IPS-NIHi11 (cell line): ENCODE measurements around the gene NR2F2.

Source experiments
- DNase-seq: peaks from one replicate; pipeline ENCODE4 v3.0.0; 2012; ENCODE audit warnings: mixed read lengths, low spot score

Gene NR2F2

DNA sequence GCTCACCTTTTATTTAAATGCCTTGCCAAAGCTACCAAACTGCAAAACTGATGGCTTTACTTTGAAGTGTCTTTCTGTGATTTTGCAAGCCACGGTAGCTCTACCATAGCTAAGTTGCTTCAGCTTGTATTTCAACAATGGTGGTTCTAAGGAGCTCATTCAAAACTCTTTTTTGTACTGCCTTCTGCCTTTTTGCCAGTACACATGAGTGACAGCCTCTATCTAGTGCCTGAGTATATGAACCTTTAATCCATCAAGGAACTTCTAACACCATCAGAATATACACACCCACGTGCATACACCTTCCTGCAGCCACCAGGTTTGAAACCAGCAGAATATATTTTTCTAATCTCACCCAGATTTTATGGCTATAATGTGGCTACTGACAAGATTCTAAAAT, 10.4 kb upstream of the NR2F2 start:
- no peak for DNase-seq

DNA sequence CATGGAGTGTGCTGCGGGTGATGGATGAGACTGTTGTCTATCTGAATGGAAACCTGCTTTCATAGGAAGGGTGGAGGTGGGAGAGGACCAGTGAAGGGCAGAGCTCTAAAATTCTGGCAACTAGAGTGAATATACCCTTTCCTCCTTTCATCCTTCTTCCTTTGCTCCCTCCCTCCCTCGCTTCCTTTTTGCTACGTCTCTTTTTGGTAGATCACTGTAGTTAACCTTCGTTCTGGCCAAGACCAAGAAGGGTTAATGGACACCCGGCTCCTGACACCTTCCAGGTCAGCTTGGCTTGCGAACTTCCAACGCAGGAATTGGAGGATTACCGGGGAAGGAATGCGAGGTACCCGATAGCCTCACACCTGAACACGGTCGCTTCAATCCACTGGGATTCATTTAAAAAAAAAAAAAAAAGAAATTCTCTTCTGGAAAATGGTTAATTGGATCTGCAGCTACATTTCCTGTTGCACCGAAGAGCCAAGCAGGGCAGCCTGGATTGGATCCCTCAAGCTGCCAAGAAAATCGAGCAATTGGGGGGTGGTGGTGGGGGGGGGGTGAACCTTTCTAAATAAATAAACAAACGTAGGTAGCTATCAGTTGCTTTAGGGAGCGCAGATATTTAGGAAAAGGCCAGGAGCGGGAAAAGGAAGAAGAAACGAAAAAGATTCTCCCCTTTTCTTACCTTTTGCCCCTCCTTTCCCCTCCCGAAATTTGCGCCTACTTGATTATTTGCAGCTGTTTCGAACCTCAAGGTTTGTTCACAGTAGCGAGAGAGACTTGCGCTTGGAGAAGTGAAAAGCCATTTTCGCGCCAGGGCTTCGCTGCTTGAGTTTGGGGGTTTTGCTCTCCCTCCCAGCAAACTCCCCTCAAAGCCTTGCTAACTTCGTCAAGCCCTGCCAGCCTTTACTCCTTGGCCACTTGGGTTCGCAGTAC, 9.5 kb upstream of the NR2F2 start:
- no peak for DNase-seq

DNA sequence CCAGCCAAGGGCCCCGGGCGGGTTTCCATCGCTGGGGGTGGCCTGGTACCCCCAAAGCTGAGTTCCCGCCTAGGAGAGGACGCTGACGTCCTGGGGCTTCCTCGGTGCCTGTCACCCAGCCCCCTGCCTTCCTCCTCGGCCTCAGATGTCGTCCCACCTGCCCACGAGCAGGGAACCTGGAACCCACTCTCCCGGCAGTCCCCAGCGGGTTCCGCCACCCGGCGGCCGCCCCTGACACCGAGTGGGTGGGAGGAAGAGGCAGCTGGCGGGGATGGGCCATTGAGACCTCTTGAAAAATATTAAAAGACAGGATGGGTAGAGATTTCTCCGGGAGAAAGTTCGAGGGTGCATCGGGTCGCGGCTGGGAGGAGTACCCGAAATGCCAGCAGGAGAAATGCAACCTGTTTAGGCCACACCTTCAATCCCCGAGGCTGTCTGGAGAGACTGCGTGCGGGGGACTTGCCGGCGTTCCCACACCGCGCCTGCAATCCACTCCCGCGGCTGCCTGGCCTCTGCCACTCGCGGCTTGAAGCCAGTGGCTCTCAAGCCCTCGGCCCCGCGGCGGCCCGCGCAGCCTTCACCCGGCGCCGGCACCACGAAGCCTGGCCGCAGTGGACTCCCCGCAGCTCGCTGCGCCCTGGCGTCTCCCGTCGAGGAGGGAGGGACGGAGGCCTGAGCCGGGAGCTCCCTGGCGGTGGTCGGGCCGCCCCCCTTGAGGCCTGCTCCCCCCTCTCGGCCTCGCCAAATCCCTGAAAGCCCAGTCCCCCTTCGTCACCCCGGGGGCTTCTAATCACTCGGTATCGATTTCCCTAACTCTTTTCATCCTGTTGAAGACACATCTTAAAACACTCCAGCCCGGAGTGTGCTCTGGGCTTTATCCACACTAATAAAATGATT, 8.6 kb upstream of the NR2F2 start:
- DNase-seq = no peak

DNA sequence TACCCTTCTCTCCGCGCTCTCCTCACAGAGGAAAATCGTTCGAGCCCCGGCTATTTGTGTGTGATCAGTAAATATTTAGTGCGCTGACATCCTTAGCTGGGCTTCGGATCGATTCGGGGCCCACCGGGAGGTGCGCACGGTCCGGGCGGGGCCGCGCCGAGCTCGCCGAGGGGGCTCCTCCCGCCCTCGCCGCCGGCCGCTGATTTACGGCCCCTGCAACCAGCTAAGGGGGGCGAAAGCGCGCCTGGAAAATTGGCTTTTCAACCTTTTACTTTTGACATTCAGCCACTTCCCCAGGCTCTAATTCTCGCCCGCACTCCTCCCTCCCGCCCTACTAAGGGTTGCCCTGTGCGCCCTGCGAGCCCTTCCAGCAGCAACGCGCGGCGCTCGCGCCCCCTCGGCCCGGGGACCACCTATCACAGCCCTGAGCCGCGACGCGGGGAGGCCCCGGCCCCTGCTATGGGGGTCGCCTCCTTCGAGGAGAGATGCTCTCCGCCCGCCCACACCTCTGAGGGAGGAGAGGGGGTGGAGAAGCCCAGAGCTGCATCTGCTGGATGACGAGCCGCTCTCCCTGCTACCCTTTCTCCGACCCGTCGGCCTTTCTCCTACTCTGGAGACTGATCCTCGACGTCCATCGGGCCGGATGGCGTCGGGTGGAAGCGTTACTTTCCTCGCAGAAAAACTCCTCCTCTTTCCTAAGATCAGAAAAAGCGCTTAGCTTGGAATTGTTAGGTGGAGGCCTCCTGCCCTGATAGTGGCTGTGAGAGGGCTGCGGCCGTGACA, 7.8 kb upstream of the NR2F2 start:
- no peak for DNase-seq

- no peak for DNase-seq
Observed at GRCh38 chr15:96323319-96324145, 7.0 kb upstream of the NR2F2 start.

DNA sequence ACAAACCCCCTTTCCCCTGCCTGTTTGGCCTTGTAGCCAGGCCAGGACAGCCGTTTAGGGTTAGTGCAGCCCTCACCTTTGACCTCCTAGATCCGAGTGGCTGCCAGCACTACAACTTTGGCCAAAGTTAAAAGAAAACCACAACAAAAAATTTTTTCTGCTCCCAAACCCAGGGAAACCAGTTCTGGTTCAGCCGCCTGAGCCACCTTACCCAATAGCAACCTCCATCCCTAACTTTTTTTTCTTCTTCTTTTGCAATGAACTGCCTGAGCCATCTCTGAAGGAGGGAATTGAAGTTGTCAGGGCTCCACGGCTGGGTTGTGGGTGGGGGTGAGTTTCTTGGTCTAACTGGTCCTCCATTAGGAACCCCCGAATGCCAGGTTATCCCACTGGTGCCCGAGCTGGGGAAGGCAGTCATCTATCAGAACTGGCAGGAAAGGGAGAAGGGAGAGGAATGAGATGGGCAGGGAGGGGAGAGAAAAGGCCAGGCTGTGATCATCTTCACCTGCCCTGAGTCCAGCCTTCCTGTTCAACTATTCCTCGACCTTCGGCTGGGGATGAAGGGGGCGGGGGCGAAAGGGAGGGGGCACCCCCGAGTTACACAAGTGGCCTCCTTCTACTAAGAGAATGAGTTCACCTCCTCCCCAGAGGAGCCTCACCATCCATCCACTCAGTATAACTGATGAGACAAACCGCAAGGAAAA, 6.2 kb upstream of the NR2F2 start:
- no peak for DNase-seq

DNA sequence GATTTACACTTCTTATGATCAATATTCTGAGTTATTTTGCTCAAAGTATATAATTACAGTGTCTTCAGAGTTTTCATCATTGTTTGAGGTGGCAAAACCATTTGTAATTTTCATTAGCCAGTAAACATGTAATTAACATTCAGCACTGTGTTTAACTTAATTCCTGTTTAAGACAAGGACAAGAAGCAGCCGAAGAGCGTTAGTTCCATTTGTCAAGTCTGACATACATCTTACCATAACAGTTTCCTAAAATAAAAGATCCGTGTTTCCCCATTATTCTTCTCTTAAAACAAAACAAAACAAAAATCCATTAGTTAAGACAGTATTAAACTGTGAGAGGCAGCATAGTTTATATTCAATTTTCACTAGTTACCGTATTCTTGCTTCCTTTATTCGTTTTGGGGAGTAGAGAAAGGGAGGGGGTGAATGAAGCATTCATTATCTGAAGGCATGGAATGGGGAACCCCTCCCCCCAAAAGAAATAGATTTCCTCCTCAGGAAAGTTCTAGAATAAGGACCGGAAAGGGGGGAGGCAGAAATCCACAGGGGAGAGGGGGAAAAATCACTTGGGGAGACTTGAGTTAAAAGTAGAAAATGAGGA, 5.5 kb upstream of the NR2F2 start:
- no peak for DNase-seq

GRCh38 chr15:96325541-96326327, 4.8 kb upstream of the NR2F2 start:
- no peak for DNase-seq

DNA sequence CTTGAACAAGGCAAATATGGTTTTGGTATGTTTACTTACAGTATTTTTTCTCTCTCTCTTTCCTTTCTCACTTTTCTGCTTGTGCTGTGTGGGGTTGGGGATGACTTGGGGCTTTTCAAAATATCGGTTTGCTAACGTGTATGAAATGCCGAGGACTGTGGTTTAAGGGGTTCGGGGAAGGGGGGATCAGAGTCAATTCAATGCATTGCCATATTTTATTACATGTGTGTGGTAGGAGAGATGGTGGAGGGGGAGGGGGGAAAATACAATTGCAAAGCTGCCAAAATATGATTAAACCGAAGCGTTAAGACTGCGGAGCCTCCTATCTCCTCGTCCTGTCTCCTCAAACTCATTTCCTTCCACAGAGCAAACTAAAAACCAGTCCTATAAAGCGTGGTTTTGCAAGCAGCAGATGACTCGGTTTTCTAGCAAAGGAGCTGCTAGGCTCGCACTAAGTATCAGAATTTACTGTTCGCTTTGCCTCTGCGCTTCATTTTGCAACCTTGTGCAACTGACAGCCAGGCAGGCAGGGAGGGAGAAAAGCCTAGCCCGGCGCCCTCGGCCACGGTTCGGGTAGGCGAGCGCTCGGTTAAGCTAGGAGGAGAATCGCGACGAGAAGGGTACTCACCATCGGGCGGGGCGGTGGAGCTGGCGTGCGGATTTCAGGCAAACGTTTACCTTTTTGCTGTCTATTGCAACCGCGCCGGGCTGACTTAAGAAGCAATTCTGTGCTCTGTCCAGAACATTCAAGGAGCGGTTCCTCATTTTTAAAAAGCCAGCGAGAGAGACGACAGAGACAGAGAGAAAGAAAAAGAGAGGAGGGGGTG, 4.0 kb upstream of the NR2F2 start:
- no peak for DNase-seq

- no peak for DNase-seq
Observed at GRCh38 chr15:96327155-96327741, 3.3 kb upstream of the NR2F2 start.

DNA sequence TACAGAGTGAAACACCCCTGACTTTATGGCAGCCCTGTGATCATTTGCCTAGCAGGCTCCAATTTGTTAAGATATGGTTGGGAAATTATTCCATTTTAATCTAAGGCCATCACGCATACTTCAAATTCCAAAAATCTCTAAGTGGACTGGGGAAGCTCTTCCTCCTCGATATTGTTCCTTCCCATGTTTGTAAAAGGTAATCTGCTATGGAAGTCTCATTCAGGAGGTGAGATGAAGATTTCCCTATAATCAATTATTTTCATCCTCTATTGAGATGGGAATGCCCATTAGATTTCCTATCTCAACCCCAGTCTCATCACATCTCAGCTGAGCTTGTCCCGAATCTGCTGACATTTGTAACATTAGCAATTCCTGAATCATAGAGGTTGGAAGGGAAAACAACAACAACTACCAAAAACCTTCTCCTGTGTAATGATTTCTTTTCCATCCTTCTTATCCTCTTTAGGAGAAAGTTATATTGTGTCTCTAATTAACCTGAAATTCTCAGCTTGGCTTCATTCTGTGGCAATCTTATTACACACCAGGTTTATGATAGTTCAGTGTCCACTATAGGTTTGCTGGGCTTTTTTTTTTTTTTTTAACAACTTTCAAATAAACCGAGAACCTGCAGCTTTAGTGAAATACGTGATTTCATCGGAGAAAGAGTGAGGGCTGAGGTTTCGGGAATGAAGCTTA, 2.2 kb upstream of the NR2F2 start:
- DNase-seq = no peak

DNA sequence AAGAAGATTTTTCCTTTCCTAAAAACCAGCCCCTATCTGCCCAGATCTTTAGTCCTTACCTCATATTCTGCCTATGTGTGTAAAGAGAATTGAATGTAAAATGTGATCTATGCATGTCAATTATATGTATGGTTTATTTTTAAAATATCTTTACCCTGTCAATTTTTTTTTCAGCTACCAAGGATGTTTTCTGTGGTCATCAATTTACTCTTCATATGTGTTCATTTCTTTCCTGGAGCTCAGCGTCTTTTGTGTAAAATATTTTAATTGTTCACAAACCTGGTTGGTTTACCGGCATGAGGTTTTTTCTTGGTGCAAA, 1.7 kb upstream of the NR2F2 start:
- DNase-seq = no peak

GRCh38 chr15:96329403-96329981, 1.0 kb upstream of the NR2F2 start:
- DNase-seq = no peak

DNA sequence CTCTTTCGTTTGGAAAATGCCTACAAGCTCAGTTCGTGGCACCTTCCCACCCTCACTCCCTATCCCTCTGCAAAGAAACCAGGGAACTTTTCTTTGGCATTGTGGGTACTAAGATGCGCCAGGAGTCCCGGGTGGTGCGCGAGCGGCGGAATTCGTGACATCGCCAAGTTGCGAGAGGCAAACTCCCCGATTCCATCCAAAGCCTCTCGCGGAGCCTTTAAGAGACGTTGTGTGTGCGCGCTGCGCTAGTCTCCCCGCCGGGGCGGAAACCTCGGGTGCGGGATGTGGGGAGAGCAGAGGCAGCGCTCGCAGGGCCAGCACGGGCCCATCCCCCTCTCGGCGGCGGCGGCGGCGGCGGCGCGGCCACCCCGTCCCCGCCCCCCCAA, 443 bp upstream of the NR2F2 start:
- no peak for DNase-seq

DNA sequence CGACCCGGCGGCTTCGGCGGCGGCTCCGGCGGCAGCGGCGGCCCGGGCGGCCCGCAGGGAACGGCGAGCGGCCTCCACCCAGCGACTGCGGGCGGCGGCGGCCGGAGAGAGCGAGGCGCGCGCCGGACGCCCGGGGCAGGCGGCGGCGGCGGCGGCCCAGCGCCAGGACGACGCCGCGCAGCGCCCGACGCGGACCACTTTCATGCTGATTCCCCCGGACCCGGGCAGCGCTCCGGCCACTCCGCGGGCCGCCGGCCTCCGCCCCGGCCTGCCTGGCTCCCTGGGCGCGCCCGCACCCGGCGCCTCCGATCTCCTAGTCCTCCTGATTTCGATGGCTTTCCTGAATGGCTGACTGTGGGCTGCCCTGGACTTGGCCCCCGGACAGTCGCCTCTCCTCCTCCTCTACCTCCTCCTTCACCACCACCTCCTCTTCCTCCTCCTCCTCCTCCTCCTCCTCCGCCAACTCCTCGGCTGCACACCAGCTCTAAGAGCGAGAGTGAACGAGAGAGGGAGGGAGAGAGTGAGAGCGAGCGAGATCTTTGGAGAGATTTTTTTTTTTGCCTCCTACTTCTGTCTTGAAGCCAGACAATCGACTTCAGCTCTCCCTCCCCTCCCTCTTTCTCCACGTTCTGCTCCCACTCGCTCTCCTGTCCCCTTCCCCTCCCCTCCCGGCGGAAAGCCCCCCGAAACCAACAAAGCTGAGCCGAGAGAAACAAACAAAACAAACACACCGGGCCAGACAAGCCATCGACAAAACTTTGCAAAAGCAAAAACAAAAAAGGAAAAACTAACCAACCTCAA, 844 bp downstream of the NR2F2 start:
- DNase-seq = no peak

GRCh38 chr15:96331945-96332636, 1.6 kb downstream of the NR2F2 start:
- DNase-seq = no peak
